Smooth muscle cell (in vitro differentiated cells): ENCODE data around the gene CUX1. TPM values are rescaled to one million over a fixed set of nuclear protein-coding genes. Genes with fewer than 3 reads are reported as not detected.

ENCODE experiments used
- DNase-seq: peaks from one replicate; lab custom pipeline; 2025; ENCODE audit not compliant: unreplicated experiment; lab: John Stamatoyannopoulos, UW
- H2AFZ ChIP-seq: fragments of 200-600 bp; sonication (generic); 2 replicates; pipeline ENCODE4 v1.6.0; 2016; ENCODE audit warnings: antibody characterized with exemption, low read depth, mild to moderate bottlenecking
- H3F3A ChIP-seq: fragments of 200-600 bp; sonication (generic); 2 replicates; pipeline ENCODE4 v1.6.0; 2017; ENCODE audit warnings: antibody characterized with exemption, low read depth
- H3K27ac ChIP-seq: fragments of 200-600 bp; sonication (generic); 2 replicates; pipeline ENCODE4 v1.5.1; 2016; ENCODE audit warnings: low read depth, mild to moderate bottlenecking
- H3K27me3 ChIP-seq: fragments of 200-600 bp; sonication (generic); 2 replicates; pipeline ENCODE4 v1.6.1; 2016; ENCODE audit warnings: low read depth, mild to moderate bottlenecking
- H3K36me3 ChIP-seq: fragments of 200-600 bp; sonication (generic); 2 replicates; pipeline ENCODE4 v1.5.1; 2016; ENCODE audit warnings: low read depth
- H3K4me1 ChIP-seq: fragments of 200-600 bp; sonication (generic); 2 replicates; pipeline ENCODE4 v1.5.1; 2016; ENCODE audit warnings: low read depth
- H3K4me2 ChIP-seq: fragments of 200-600 bp; sonication (generic); 2 replicates; pipeline ENCODE4 v1.6.0; 2016; ENCODE audit warnings: mild to moderate bottlenecking
- H3K4me3 ChIP-seq: fragments of 200-600 bp; sonication (generic); 2 replicates; pipeline ENCODE4 v1.5.1; 2016; ENCODE audit warnings: mild to moderate bottlenecking
- H3K79me2 ChIP-seq: fragments of 200-600 bp; sonication (generic); 2 replicates; pipeline ENCODE4 v1.6.0; 2016; ENCODE audit warnings: low read depth, mild to moderate bottlenecking
- H3K9ac ChIP-seq: fragments of 200-600 bp; sonication (generic); 2 replicates; pipeline ENCODE4 v1.6.0; 2016; ENCODE audit warnings: low read depth
- H3K9me3 ChIP-seq: fragments of 200-600 bp; sonication (generic); replicated peaks from 2 replicates; pipeline ENCODE4 v1.5.1; 2016; ENCODE audit warnings: low read depth
- H4K20me1 ChIP-seq: fragments of 200-600 bp; sonication (generic); 2 replicates; pipeline ENCODE4 v1.6.0; 2016; ENCODE audit warnings: low read depth
- CTCF ChIP-seq: fragments of 200-600 bp; sonication (generic); IDR thresholded peaks from 2 replicates; pipeline ENCODE4 v1.5.1; 2017; ENCODE audit warnings: borderline replicate concordance, mild to moderate bottlenecking, antibody characterized with exemption; ENCODE audit not compliant: insufficient read depth, poor library complexity, severe bottlenecking
- WGBS: methylation state at CpG from one replicate; pipeline ENCODE4 v1.1.7; 2016; ENCODE audit warnings: low lambda C conversion rate; 5-methylcytosine and 5-hydroxymethylcytosine counted together
- polyA plus RNA-seq: library from polyadenylated mRNA; unstranded; fragments of >200 nt; fragmentation: Nextera tagmentation; extraction: Ambion mirVana; gene quantifications from 2 replicates; pipeline ENCODE4 v1.2.1, GENCODE V29; 2016
- total RNA-seq: library from RNA; depleted of rRNA; stranded (reverse); fragments of >200 nt; gene quantifications from 2 replicates; pipeline ENCODE4 v1.2.3, GENCODE V29; 2014

CUX1 gene
- total and polyA plus RNA-seq, 2 experiments from 2014 or later, result 56.3 to 78.4 TPM

- Histone ChIP-seq H3K9me3 (no peaks in the 10 kb centered on the region), H3K27ac (no peak overlapping the region), H3K4me1 (peaks cover 8% of the 10 kb centered on the region), H3K9ac (no peak overlapping the region), H3F3A (no peaks in the 10 kb centered on the region), H3K79me2 (peaks cover 25% of the 10 kb centered on the region), H3K4me2 (no peak overlapping the region), H3K27me3 (no peaks in the 10 kb centered on the region), H4K20me1 (peaks cover 36% of the 10 kb centered on the region), H2AFZ (no peak overlapping the region), H3K36me3 (no peaks in the 10 kb centered on the region), H3K4me3 (no peak overlapping the region)
- no peak for DNase-seq
- TF ChIP-seq CTCF, result no peak
- 83% methylated on average over 5 of the region's 5 CpGs for WGBS
Measured at GRCh38 chr7:102077081-102077480, 259.7 kb downstream of the CUX1 start.

GRCh38 chr7:102079140-102080018 lies 262.0 kb downstream of the CUX1 start:
- WGBS, result 81% methylated on average over 24 of the region's 24 CpGs
- Histone ChIP-seq H2AFZ (no peak overlapping the region), H3K36me3 (no peaks in the 10 kb centered on the region), H3K79me2 (peaks cover 44% of the 10 kb centered on the region), H3K4me3 (no peak overlapping the region), H4K20me1 (peaks cover 34% of the 10 kb centered on the region), H3K4me2 (no peak overlapping the region), H3K27me3 (no peaks in the 10 kb centered on the region), H3K9me3 (no peaks in the 10 kb centered on the region), H3K27ac (no peak overlapping the region), H3K4me1 (peaks cover 8% of the 10 kb centered on the region), H3K9ac (no peak overlapping the region), H3F3A (no peaks in the 10 kb centered on the region)
- no peak for TF ChIP-seq CTCF
- DNase-seq, result no peak

- no peaks in the 10 kb centered on the region for H3K27me3 ChIP-seq
- no peak overlapping the region for H3K4me3 ChIP-seq
- no peaks in the 10 kb centered on the region for H3K36me3 ChIP-seq
- H3K4me1 ChIP-seq, result peaks cover 8% of the 10 kb centered on the region
- peaks cover 3% of the 10 kb centered on the region for H3K9me3 ChIP-seq
- no peak overlapping the region for H3K27ac ChIP-seq
- H3F3A ChIP-seq, result no peaks in the 10 kb centered on the region
- no peak overlapping the region for H3K9ac ChIP-seq
- DNase-seq, result no peak
- no peak for TF ChIP-seq CTCF
- peaks cover 51% of the 10 kb centered on the region for H3K79me2 ChIP-seq
- H2AFZ ChIP-seq, result no peak overlapping the region
- no peak overlapping the region for H3K4me2 ChIP-seq
- 92% methylated on average over 17 of the region's 17 CpGs for WGBS
- H4K20me1 ChIP-seq, result peaks cover 32% of the 10 kb centered on the region
Measured at GRCh38 chr7:102080019-102080433, 262.6 kb downstream of the CUX1 start.
